GM19395 (cell line): ENCODE measurements around the gene ASGR1.
"Not testable (repeated sequence)": the region's sequence is repeated elsewhere in the genome, so short reads cannot be mapped to it uniquely, and the experiment has no call there.

Experiments used
- ATAC-seq: cut with Tn5 transposase; IDR thresholded peaks from one replicate; pipeline ENCODE4 v1.9.1; 2021; ENCODE audit warnings: mild to moderate bottlenecking, moderate library complexity; ENCODE audit not compliant: unreplicated experiment

Gene ASGR1

GRCh38 chr17:7168841-7169564 is 10.2 kb downstream of the ASGR1 start:
- ATAC-seq = not testable (repeated sequence)

- ATAC-seq = no peak
These were observed 11.3 kb downstream of the ASGR1 start for GRCh38 chr17:7167832-7168231.

- no peak for ATAC-seq
These were observed 12.3 kb downstream of the ASGR1 start for GRCh38 chr17:7166873-7167272.

GRCh38 chr17:7159571-7159970 is 19.6 kb downstream of the ASGR1 start:
- ATAC-seq = not testable (repeated sequence)

- ATAC-seq = not testable (repeated sequence)
These were observed 20.7 kb downstream of the ASGR1 start for GRCh38 chr17:7158424-7158823.

GRCh38 chr17:7156342-7156940 is 22.7 kb downstream of the ASGR1 start:
- no peak for ATAC-seq

- ATAC-seq = no peak
These were observed 31.4 kb downstream of the ASGR1 start for GRCh38 chr17:7147772-7148171.

GRCh38 chr17:7146115-7146514 is 33.1 kb downstream of the ASGR1 start:
- no peak for ATAC-seq

GRCh38 chr17:7144213-7144612 is 35.0 kb downstream of the ASGR1 start:
- no peak for ATAC-seq

- ATAC-seq = no peak
These were observed 37.3 kb downstream of the ASGR1 start for GRCh38 chr17:7141824-7142223.

GRCh38 chr17:7139400-7139799 is 39.8 kb downstream of the ASGR1 start:
- no peak for ATAC-seq

- ATAC-seq = no peak
These were observed 40.3 kb downstream of the ASGR1 start for GRCh38 chr17:7138800-7139381.

- ATAC-seq = no peak
These were observed 41.8 kb downstream of the ASGR1 start for GRCh38 chr17:7137171-7137943.

GRCh38 chr17:7136266-7136877 is 42.8 kb downstream of the ASGR1 start:
- ATAC-seq = no peak

- ATAC-seq = no peak
These were observed 45.3 kb downstream of the ASGR1 start for GRCh38 chr17:7133916-7134315.

- ATAC-seq = no peak
These were observed 45.7 kb downstream of the ASGR1 start for GRCh38 chr17:7133424-7133823.

- no peak for ATAC-seq
These were observed 46.6 kb downstream of the ASGR1 start for GRCh38 chr17:7132511-7133094.

- ATAC-seq = no peak
These were observed 47.8 kb downstream of the ASGR1 start for GRCh38 chr17:7131423-7131791.

- no peak for ATAC-seq
These were observed 48.3 kb downstream of the ASGR1 start for GRCh38 chr17:7130621-7131422.

- ATAC-seq = no peak
These were observed 49.9 kb downstream of the ASGR1 start for GRCh38 chr17:7129311-7129710.
